OCI-LY3 (cell line): ENCODE data around the gene MSI2.

Experiments used
- H2AFZ ChIP-seq: fragments of 200-600, 300-600 bp; shearing (Covaris generic); 2 replicates; pipeline ENCODE4 v1.6.0; 2014; ENCODE audit warnings: antibody characterized with exemption, low read depth, low read length
- H3K27ac ChIP-seq: fragments of 200-600, 300-600 bp; sonication (generic); 2 replicates; pipeline ENCODE4 v1.5.1; 2014; ENCODE audit warnings: mild to moderate bottlenecking, low read length, moderate library complexity, mixed read lengths
- H3K27me3 ChIP-seq: fragments of 200-600, 300-600 bp; sonication (generic); 2 replicates; pipeline ENCODE4 v1.6.1; 2014; ENCODE audit warnings: low read depth, low read length, mixed read lengths
- H3K36me3 ChIP-seq: fragments of 200-600, 300-600 bp; sonication (generic); replicated peaks from 2 replicates; pipeline ENCODE3; 2014; ENCODE audit warnings: low read depth, low read length, mixed read lengths
- H3K4me1 ChIP-seq: fragments of 300-600, 200-600 bp; sonication (generic); 2 replicates; pipeline ENCODE4 v1.6.1; 2014; ENCODE audit warnings: low read length, mixed read lengths
- H3K4me2 ChIP-seq: fragments of 200-600, 300-600 bp; sonication (generic); 2 replicates; pipeline ENCODE4 v1.6.1; 2014; ENCODE audit warnings: low read length, mixed read lengths
- H3K4me3 ChIP-seq: fragments of 300-600, 200-600 bp; sonication (generic); 2 replicates; pipeline ENCODE4 v1.5.1; 2014; ENCODE audit warnings: antibody characterized with exemption, mild to moderate bottlenecking, low read length, moderate library complexity
- H3K79me2 ChIP-seq: fragments of 300-600, 200-600 bp; shearing (Covaris generic); 2 replicates; pipeline ENCODE4 v1.6.1; 2014; ENCODE audit warnings: mild to moderate bottlenecking, low read length, mixed read lengths
- H3K9ac ChIP-seq: fragments of 300-600, 200-600 bp; shearing (Covaris generic); 2 replicates; pipeline ENCODE4 v1.6.0; 2014; ENCODE audit warnings: mild to moderate bottlenecking, low read length, moderate library complexity
- H3K9me3 ChIP-seq: fragments of 200-600, 300-600 bp; shearing (Covaris generic); 2 replicates; pipeline ENCODE4 v1.6.1; 2014; ENCODE audit warnings: low read length, mixed read lengths; ENCODE audit not compliant: insufficient read depth
- H4K20me1 ChIP-seq: fragments of 200-600, 300-600 bp; sonication (generic); 2 replicates; pipeline ENCODE4 v1.6.1; 2016; ENCODE audit warnings: low read length, mixed read lengths; ENCODE audit not compliant: insufficient read depth
- EZH2phosphoT487 ChIP-seq: fragments of 200-600 bp; shearing (Covaris generic); IDR thresholded peaks from 2 replicates; pipeline ENCODE4 v1.6.1; 2018; ENCODE audit warnings: antibody characterized with exemption, mixed run types, low read depth
- TF ChIP-seq, protein P1 (sequence below): fragments of 200-600, 300-600 bp; sonication (generic); IDR thresholded peaks from 2 replicates; pipeline ENCODE4 v1.5.1; 2014; ENCODE audit warnings: antibody characterized with exemption, low read length, low read depth

MSI2 gene

GRCh38 chr17:57377094-57377493, 120.8 kb downstream of the MSI2 start:
- Histone ChIP-seq H3K79me2 (no peaks in the 10 kb centered on the region; the same call in 1 of the 2 replicates), H3K27ac (no peak overlapping the region)

DNA sequence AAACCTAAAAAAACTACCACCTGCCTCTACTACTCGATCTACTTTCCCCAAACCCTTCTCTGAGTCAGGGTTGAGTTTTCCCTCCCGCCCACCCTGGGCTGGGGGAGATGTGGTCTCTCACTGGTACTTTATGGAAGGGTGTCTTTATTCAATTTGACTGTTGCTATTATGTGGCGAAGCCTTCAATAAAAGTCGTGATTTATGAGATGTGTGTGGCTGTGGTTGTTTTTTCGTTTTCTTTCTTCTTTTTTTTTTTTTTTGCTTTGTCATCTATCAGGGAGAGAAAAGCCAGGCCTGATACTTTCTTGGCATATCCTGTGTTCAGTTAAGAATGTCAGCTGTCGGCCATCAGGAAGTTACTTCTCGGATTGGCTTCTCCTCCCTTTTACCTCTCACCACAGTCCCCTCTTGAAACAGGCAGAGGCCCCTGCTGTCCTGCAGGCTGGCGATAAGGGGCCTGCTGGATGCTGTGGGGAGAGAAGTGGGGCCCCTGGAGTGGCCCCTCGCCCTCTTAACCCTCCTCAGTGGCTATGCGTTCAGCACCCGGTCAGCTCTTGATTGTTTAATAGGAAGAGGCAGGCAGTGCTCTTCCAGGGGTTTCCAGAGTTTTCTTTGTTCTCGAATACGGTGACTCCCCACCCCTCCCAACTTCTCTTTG, 123.0 kb downstream of the MSI2 start:
- H3K4me2 ChIP-seq, result no peak overlapping the region
- H2AFZ ChIP-seq, result no peak overlapping the region
- no peak overlapping the region for H3K4me3 ChIP-seq
- no peaks in the 10 kb centered on the region for H3K4me1 ChIP-seq
- no peaks in the 10 kb centered on the region for H3K27me3 ChIP-seq
- H3K79me2 ChIP-seq, result no peaks in the 10 kb centered on the region; the same call in 1 of the 2 replicates
- H3K9me3 ChIP-seq, result no peaks in the 10 kb centered on the region
- TF ChIP-seq, protein P1, sequence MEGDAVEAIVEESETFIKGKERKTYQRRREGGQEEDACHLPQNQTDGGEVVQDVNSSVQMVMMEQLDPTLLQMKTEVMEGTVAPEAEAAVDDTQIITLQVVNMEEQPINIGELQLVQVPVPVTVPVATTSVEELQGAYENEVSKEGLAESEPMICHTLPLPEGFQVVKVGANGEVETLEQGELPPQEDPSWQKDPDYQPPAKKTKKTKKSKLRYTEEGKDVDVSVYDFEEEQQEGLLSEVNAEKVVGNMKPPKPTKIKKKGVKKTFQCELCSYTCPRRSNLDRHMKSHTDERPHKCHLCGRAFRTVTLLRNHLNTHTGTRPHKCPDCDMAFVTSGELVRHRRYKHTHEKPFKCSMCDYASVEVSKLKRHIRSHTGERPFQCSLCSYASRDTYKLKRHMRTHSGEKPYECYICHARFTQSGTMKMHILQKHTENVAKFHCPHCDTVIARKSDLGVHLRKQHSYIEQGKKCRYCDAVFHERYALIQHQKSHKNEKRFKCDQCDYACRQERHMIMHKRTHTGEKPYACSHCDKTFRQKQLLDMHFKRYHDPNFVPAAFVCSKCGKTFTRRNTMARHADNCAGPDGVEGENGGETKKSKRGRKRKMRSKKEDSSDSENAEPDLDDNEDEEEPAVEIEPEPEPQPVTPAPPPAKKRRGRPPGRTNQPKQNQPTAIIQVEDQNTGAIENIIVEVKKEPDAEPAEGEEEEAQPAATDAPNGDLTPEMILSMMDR, result no peak
- TF ChIP-seq EZH2phosphoT487, result no peak
- H4K20me1 ChIP-seq, result no peaks in the 10 kb centered on the region; the same call in none of the 2 replicates
- no peak overlapping the region for H3K9ac ChIP-seq
- peaks cover 7% of the 10 kb centered on the region for H3K36me3 ChIP-seq
- H3K27ac ChIP-seq, result no peak overlapping the region

More at GRCh38 chr17:57377094-57377493, 120.8 kb downstream of the MSI2 start:
- H3K9ac ChIP-seq, result no peak overlapping the region
- no peaks in the 10 kb centered on the region for H3K4me1 ChIP-seq
- no peak overlapping the region for H3K4me2 ChIP-seq
- H3K36me3 ChIP-seq, result peaks cover 15% of the 10 kb centered on the region
- H4K20me1 ChIP-seq, result no peaks in the 10 kb centered on the region; the same call in 1 of the 2 replicates
- H3K4me3 ChIP-seq, result no peak overlapping the region
- no peaks in the 10 kb centered on the region for H3K27me3 ChIP-seq
- no peak overlapping the region for H2AFZ ChIP-seq
- no peak for TF ChIP-seq EZH2phosphoT487
- TF ChIP-seq, protein P1, result no peak
- H3K9me3 ChIP-seq, result peaks cover 5% of the 10 kb centered on the region; the same call in 1 of the 2 replicates

- Histone ChIP-seq H2AFZ (no peak overlapping the region), H3K79me2 (no peaks in the 10 kb centered on the region; the same call in 1 of the 2 replicates), H3K27me3 (no peaks in the 10 kb centered on the region), H3K4me3 (no peak overlapping the region), H3K9ac (no peak overlapping the region), H3K36me3 (peaks cover 9% of the 10 kb centered on the region), H3K4me2 (no peak overlapping the region), H3K4me1 (no peaks in the 10 kb centered on the region), H4K20me1 (peaks cover 3% of the 10 kb centered on the region), H3K9me3 (no peaks in the 10 kb centered on the region), H3K27ac (no peak overlapping the region)
- TF ChIP-seq, protein P1, result no peak
- no peak for TF ChIP-seq EZH2phosphoT487
Measured at GRCh38 chr17:57379895-57380434, 123.6 kb downstream of the MSI2 start.

GRCh38 chr17:57381498-57381897, 125.2 kb downstream of the MSI2 start:
- Histone ChIP-seq H4K20me1 (peaks cover 4% of the 10 kb centered on the region; the same call in 1 of the 2 replicates), H2AFZ (no peak overlapping the region), H3K4me2 (no peak overlapping the region), H3K79me2 (peaks cover 2% of the 10 kb centered on the region; the same call in 1 of the 2 replicates), H3K36me3 (peaks cover 13% of the 10 kb centered on the region), H3K9me3 (no peaks in the 10 kb centered on the region), H3K4me3 (no peak overlapping the region), H3K4me1 (no peaks in the 10 kb centered on the region), H3K27me3 (no peaks in the 10 kb centered on the region), H3K9ac (no peak overlapping the region), H3K27ac (no peak overlapping the region)
- no peak for TF ChIP-seq EZH2phosphoT487
- TF ChIP-seq, protein P1, result no peak
